Gastroesophageal sphincter (tissue), 4 donors: ENCODE measurements around the gene ARHGEF9. TPM values are rescaled to one million over a fixed set of nuclear protein-coding genes. Genes with fewer than 3 reads are reported as not detected.
"Not testable (repeated sequence)": the region's sequence is repeated elsewhere in the genome, so short reads cannot be mapped to it uniquely, and the experiment has no call there.

Source experiments
- ATAC-seq: fragments of 150-250 bp; one replicate; pipeline ENCODE4 v1.9.1; 2016; ENCODE audit warnings: mild to moderate bottlenecking, moderate library complexity
- H3K27ac ChIP-seq, 4 donors: fragments of 200-600 bp; sonication (generic) in 3 of 4; 1 replicate in 3 of 4; 2 replicates in 1 of 4; pipeline ENCODE4 v1.5.1; 2016 to 2019
- H3K27me3 ChIP-seq: fragments of 200-600 bp; sonication (generic); one replicate; pipeline ENCODE4 v1.5.1; 2019
- H3K36me3 ChIP-seq, 2 donors: fragments of 200-600 bp; sonication (generic); one replicate each; pipeline ENCODE4 v1.5.1; 2019; ENCODE audit warnings: control low read depth in 1 of 2
- H3K4me1 ChIP-seq, 3 donors: fragments of 200-600 bp; sonication (generic); 1 replicate in 2 of 3; 2 replicates in 1 of 3; pipeline ENCODE4 v1.5.1; 2016 to 2019; ENCODE audit warnings: control low read depth in 2 of 3
- H3K4me3 ChIP-seq, 2 donors: fragments of 200-600 bp; sonication (generic); one replicate each; pipeline ENCODE4 v1.5.1; 2019; ENCODE audit warnings: mild to moderate bottlenecking in 1 of 2, moderate library complexity in 1 of 2
- H3K9me3 ChIP-seq, 3 donors: fragments of 200-600 bp; sonication (generic); one replicate each; pipeline ENCODE4 v1.5.1; 2017 to 2019; ENCODE audit warnings: control low read depth in 2 of 3
- EP300 ChIP-seq: sonication (generic); formaldehyde crosslinking; IDR thresholded peaks from one replicate; pipeline ENCODE4 v1.6.1; 2017; ENCODE audit warnings: antibody characterized with exemption, mild to moderate bottlenecking
- POLR2A ChIP-seq, 2 donors: fragments of 450-650 bp; IDR thresholded peaks; one replicate each; pipeline ENCODE4 v1.6.1; 2017; ENCODE audit warnings: antibody characterized with exemption in 2 of 2, mild to moderate bottlenecking in 2 of 2, moderate library complexity in 1 of 2
- POLR2AphosphoS5 ChIP-seq: sonication (generic); formaldehyde crosslinking; IDR thresholded peaks from one replicate; pipeline ENCODE4 v1.6.1; 2017; ENCODE audit warnings: antibody characterized with exemption
- WGBS, 2 donors: methylation state at CpG; one replicate each; pipeline ENCODE4 v1.1.5; 2018; ENCODE audit warnings: low coverage in 1 of 2; 5-methylcytosine and 5-hydroxymethylcytosine counted together
- total RNA-seq, 4 donors: library from RNA; depleted of rRNA; stranded (reverse); fragments of >200 nt; gene quantifications; one replicate each; pipeline ENCODE4 v1.1.0, GENCODE V29; 2016
- TF ChIP-seq, protein P1 (sequence below), 4 experiments: fragments of 200-600 bp in 2 of 4; fragments of 450-650 bp in 2 of 4; sonication (generic) in 1 of 4; IDR thresholded peaks; one replicate each; pipeline ENCODE4 v1.5.1; 2017 to 2019; ENCODE audit warnings: antibody characterized with exemption in 4 of 4, mild to moderate bottlenecking in 2 of 4, moderate library complexity in 2 of 4

Gene ARHGEF9
- total RNA-seq = 10 to 100 TPM; 20.0 to 40.3 (median 31.4) TPM

DNA sequence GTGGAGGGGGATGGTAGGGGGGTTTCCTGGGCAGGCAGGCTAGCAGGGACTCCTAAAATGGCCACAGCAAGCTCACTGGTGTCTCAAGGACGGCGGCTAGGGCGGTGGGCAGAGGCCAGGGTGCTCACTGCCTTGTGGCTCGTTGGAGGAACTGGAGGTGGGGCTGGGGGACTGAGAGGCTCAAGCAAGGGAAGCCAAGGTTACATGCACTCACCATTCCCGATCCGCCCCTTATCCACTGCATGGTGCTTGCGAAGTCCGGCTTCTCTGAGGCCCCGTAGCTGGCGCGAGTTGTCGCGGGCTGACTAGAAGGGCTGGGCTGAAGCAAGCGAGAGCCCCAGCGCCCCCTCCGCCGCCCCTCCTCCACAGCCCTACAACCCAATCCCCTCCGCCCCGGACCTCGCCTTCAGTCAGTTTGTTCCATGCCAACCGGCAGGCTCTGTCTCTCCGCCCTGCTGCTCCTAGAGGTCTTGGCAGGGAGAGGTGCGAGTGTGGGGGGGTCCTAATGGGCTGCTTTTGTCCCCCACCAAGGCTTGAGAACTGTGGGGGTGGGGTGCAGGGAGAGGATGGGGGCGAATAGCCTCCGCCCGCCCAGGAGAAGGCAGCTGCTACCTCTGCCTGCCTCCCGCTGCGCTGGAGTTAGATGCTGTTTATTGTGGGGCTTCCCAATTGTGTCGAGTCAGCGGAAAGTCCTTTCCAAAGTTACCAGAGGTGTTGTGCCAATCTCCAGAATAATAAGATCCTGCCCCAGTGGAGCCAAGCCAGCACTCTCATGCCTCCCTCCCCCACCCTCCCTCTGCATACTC is at the start of gene ARHGEF9:
ARHGEF9 (minus strand) TSS at position 313 of the 806 bp plus-strand sequence; CDS start at position 244, 69 bp downstream.
- no peaks in the 10 kb centered on the region for H3K36me3 ChIP-seq
- H3K9me3 ChIP-seq = no peaks in the 10 kb centered on the region
- TF ChIP-seq POLR2AphosphoS5 (no peak), POLR2A (IDR thresholded peaks at IDR 0.05) (no peak), EP300 (no peak)
- TF ChIP-seq, protein P1, sequence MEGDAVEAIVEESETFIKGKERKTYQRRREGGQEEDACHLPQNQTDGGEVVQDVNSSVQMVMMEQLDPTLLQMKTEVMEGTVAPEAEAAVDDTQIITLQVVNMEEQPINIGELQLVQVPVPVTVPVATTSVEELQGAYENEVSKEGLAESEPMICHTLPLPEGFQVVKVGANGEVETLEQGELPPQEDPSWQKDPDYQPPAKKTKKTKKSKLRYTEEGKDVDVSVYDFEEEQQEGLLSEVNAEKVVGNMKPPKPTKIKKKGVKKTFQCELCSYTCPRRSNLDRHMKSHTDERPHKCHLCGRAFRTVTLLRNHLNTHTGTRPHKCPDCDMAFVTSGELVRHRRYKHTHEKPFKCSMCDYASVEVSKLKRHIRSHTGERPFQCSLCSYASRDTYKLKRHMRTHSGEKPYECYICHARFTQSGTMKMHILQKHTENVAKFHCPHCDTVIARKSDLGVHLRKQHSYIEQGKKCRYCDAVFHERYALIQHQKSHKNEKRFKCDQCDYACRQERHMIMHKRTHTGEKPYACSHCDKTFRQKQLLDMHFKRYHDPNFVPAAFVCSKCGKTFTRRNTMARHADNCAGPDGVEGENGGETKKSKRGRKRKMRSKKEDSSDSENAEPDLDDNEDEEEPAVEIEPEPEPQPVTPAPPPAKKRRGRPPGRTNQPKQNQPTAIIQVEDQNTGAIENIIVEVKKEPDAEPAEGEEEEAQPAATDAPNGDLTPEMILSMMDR (IDR thresholded peaks at IDR 0.05) = no peak
- no peaks in the 10 kb centered on the region for H3K27me3 ChIP-seq
- peak within 1 kb of the TSS in 2 of 4 donors; percentile 43 to 73 for H3K27ac ChIP-seq
- H3K4me1 ChIP-seq = peaks cover 0 to 11% (median 0%) of the 10 kb centered on the region in 3 donors
- peak; percentile 60 for ATAC-seq
- H3K4me3 ChIP-seq = peak within 1 kb of the TSS; percentile 58 to 70
- WGBS, 2 donors = 35% methylated on average over 18 of the region's 30 CpGs; no CpG with 5 or more reads in 1 of the 2 donors

DNA sequence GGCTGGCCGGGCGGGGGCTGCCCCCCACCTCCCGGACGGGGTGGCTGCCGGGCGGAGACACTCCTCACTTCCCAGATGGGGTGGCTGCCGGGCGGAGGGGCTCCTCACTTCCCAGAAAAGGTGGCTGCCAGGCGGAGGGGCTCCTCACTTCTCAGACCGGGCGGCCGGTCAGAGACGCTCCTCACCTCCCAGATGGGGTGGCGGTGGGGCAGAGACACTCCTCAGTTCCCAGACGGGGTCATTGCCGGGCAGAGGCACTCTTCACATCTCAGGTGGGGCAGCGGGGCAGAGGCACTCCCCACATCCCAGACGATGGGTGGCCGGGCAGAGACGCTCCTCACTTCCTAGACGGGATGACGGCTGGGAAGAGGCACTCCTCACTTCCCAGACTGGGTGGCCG is 40.4 kb upstream of the ARHGEF9 start:
- not testable (repeated sequence) for H3K4me1 ChIP-seq, H3K27me3 ChIP-seq, H3K9me3 ChIP-seq, H3K27ac ChIP-seq, ATAC-seq, H3K36me3 ChIP-seq, H3K4me3 ChIP-seq
- WGBS, 2 donors = no CpG with 5 or more reads among the region's 23 CpGs

DNA sequence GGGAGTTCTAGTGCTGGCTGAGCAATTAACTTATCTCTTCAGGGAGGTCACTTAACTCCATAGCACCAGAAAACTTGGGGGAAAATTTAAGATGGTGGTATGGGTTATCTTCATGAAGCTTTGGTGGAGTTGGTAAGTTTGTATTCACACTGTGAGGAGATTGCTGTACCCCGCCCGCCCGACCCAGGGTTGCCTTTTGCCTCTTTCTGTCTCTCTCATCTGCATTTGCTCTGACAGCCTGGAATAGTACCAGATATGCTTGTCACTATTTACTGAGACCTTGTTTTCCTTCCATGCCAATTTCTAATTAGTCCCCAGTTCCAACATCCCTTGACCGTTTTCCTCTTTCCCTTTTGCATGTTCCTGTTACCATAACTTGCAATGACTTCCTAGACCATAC is 33.1 kb upstream of the ARHGEF9 start:
- Histone ChIP-seq H3K27me3 (no peaks in the 10 kb centered on the region), H3K36me3 (no peaks in the 10 kb centered on the region), H3K9me3 (no peaks in the 10 kb centered on the region), H3K4me1 (no peaks in the 10 kb centered on the region), H3K4me3 (no peak overlapping the region), H3K27ac (no peak overlapping the region)
- TF ChIP-seq, protein P1 (IDR thresholded peaks at IDR 0.05) = no peak
- TF ChIP-seq POLR2A (IDR thresholded peaks at IDR 0.05) (no peak), POLR2AphosphoS5 (no peak), EP300 (no peak)
- 82% methylated on average over 1 of the region's 4 CpGs; no CpG with 5 or more reads in 1 of the 2 donors for WGBS, 2 donors
- no peak for ATAC-seq

DNA sequence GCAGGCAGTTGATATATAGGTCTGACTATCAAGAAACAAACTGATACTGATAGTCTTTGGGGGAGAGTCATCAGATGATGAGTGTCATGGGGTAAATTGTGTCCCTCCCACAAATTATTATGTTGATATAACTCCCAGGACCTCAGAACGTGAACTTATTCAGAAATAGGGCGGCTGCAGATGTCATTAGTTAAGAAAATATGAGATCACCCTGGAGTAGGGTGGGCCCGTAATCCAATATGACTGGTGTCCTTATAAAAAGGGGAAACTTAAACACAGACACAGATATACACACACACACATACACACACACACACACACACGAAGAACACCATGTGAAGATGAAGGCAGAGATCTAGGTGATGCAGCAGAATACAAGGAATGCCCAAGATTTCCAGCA is 32.7 kb upstream of the ARHGEF9 start:
- H3K4me3 ChIP-seq = no peak overlapping the region
- H3K27me3 ChIP-seq = no peaks in the 10 kb centered on the region
- WGBS, 2 donors = 70 to 71% methylated on average over 2 to 4 of the region's 4 CpGs
- no peak for ATAC-seq
- H3K36me3 ChIP-seq = no peaks in the 10 kb centered on the region
- no peaks in the 10 kb centered on the region for H3K4me1 ChIP-seq
- TF ChIP-seq, protein P1 (IDR thresholded peaks at IDR 0.05) = no peak
- no peak for TF ChIP-seq EP300
- no peak for TF ChIP-seq POLR2AphosphoS5
- no peak for TF ChIP-seq POLR2A (IDR thresholded peaks at IDR 0.05)
- H3K9me3 ChIP-seq = no peaks in the 10 kb centered on the region
- no peak overlapping the region for H3K27ac ChIP-seq

DNA sequence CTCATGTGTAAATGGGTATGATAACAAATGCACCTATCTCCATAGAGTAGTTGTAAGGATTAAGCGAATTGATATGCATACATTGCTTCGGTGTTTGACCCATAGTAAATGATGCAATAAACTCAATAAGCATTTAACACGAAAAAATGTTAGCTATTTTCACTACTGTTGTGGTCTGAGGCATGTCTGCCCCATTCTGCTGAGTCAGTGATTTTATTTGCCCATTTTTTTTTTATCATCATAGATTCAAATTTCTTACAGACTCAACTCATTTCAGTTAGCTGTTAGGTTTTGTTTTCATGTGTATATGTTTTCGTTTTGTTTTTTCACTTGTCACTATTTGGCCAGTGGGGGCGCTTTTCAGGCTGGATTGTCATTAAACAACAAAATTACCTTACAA is 27.8 kb upstream of the ARHGEF9 start:
- 61 to 93% methylated on average over 5 of the region's 5 CpGs for WGBS, 2 donors
- no peak for ATAC-seq
- Histone ChIP-seq H3K36me3 (no peaks in the 10 kb centered on the region), H3K4me3 (no peak overlapping the region), H3K4me1 (no peaks in the 10 kb centered on the region), H3K27me3 (no peaks in the 10 kb centered on the region), H3K27ac (no peak overlapping the region), H3K9me3 (no peaks in the 10 kb centered on the region)
- TF ChIP-seq EP300 = no peak
- no peak for TF ChIP-seq POLR2AphosphoS5
- TF ChIP-seq, protein P1 (IDR thresholded peaks at IDR 0.05) = no peak
- TF ChIP-seq POLR2A (IDR thresholded peaks at IDR 0.05) = no peak
